K562 (cell line): Measurements from ENCODE around the gene CACTIN. TPM values are rescaled to one million over a fixed set of nuclear protein-coding genes. Genes with fewer than 3 reads are reported as not detected.

ENCODE experiments used
- ATAC-seq: fragments of 200-7000 bp; cut with Tn5 transposase; 3 replicates; pipeline ENCODE4 v1.9.1; 2020; ENCODE audit warnings: moderate library complexity
- BruUV-seq: library from RNA; stranded (reverse); fragments of 400-500 nt; replicated peaks from 2 replicates; lab custom pipeline; 2021; lab: Mats Ljungman, UMichigan
- CTCF ChIA-PET: fragments of 300-600 bp; formaldehyde crosslinking; extraction: SDS; loops from one replicate; lab custom pipeline; 2021; ENCODE audit warnings: low intra/inter-chr PET ratio; lab: Yijun Ruan, JAX
- POLR2A ChIA-PET: fragments of 300-600, 350-650 bp; sonication (Branson Sonifier 250); formaldehyde crosslinking; extraction: SDS; loops from one replicate; lab custom pipeline; 2021; ENCODE audit warnings: antibody characterized with exemption, inconsistent platforms; lab: Yijun Ruan, JAX
- DNase-seq, 4 experiments: peaks; one replicate each; pipeline versions ENCODE4 v3.0.0 to v3.0.0-alpha.2; 2011 to 2018; ENCODE audit warnings: low spot score in 3 of 4, mixed read lengths in 3 of 4; ENCODE audit errors: extremely low read depth in 1 of 4
- FAIRE-seq: peaks from 2 replicates; lab custom pipeline; 2011; peaks lifted over from hg19 to GRCh38; lab: Jason Lieb, UNC
- H2AFZ ChIP-seq: 2 replicates; pipeline ENCODE4 v1.6.0; 2011; ENCODE audit warnings: low read depth, low read length, control low read depth, inconsistent platforms
- H3K27ac ChIP-seq: fragments of 200-600 bp; 3 replicates; pipeline ENCODE4 v1.8.0; 2011; ENCODE audit warnings: low read depth, mild to moderate bottlenecking, control low read depth, inconsistent platforms, low read length, moderate library complexity, mixed read lengths; ENCODE audit errors: extremely low read depth
- H3K27me3 ChIP-seq, 2 experiments: fragments of 300-600 bp in 1 of 2; 2 replicates in 1 of 2; 3 replicates in 1 of 2; pipeline versions ENCODE4 v1.6.0 to v1.8.0; 2011; ENCODE audit warnings: inconsistent platforms in 2 of 2, low read length in 2 of 2, mild to moderate bottlenecking in 1 of 2, mixed read lengths in 1 of 2, moderate library complexity in 1 of 2; ENCODE audit not compliant: control insufficient read depth in 2 of 2, insufficient read depth in 2 of 2
- H3K36me3 ChIP-seq: fragments of 300-600 bp; 3 replicates; pipeline ENCODE4 v1.8.0; 2011; ENCODE audit warnings: mild to moderate bottlenecking, low read length, inconsistent platforms; ENCODE audit not compliant: control insufficient read depth, insufficient read depth
- H3K4me1 ChIP-seq, 2 experiments: fragments of 200-600 bp in 1 of 2; replicated peaks in 1 of 2; 2 replicates in 1 of 2; 3 replicates in 1 of 2; pipeline versions ENCODE4 v1.5.1 to v1.8.0; 2011; ENCODE audit warnings: inconsistent platforms in 2 of 2, low read length in 2 of 2, mild to moderate bottlenecking in 1 of 2, mixed read lengths in 1 of 2, moderate library complexity in 1 of 2; ENCODE audit not compliant: control insufficient read depth in 2 of 2, insufficient read depth in 2 of 2
- H3K4me2 ChIP-seq: 2 replicates; pipeline ENCODE4 v1.6.1; 2011; ENCODE audit warnings: low read length, control low read depth, inconsistent platforms, mixed read lengths; ENCODE audit not compliant: insufficient read depth
- H3K4me3 ChIP-seq: fragments of 200-600 bp; sonication (generic), shearing (Covaris generic); 2 replicates; pipeline ENCODE4 v1.5.1; 2016; ENCODE audit warnings: control low read depth, inconsistent platforms
- H3K79me2 ChIP-seq: fragments of 200-600 bp; 3 replicates; pipeline ENCODE4 v1.8.0; 2011; ENCODE audit warnings: low read length, inconsistent platforms; ENCODE audit not compliant: control insufficient read depth, insufficient read depth
- H3K9ac ChIP-seq, 2 experiments: 2 replicates each; pipeline versions ENCODE4 v1.6.0 to v1.6.1; 2011; ENCODE audit warnings: low read depth in 2 of 2, low read length in 2 of 2, control low read depth in 1 of 2, inconsistent platforms in 1 of 2, mild to moderate bottlenecking in 1 of 2, mixed read lengths in 1 of 2; ENCODE audit not compliant: insufficient read depth in 1 of 2
- H3K9me1 ChIP-seq: one replicate; pipeline ENCODE4 v1.6.0; 2011; ENCODE audit warnings: inconsistent platforms, mild to moderate bottlenecking, low read length, moderate library complexity; ENCODE audit not compliant: control insufficient read depth, insufficient read depth
- H3K9me3 ChIP-seq: replicated peaks from 2 replicates; pipeline ENCODE4 v1.5.1; 2011; ENCODE audit warnings: low read depth, low read length, inconsistent platforms; ENCODE audit not compliant: control insufficient read depth, insufficient read depth
- H4K20me1 ChIP-seq: replicated peaks from 2 replicates; pipeline ENCODE4 v1.6.1; 2011; ENCODE audit warnings: low read length, inconsistent platforms, mixed read lengths; ENCODE audit not compliant: control insufficient read depth, insufficient read depth
- DNMT1 ChIP-seq: fragments of 450-650 bp; IDR thresholded peaks from 2 replicates; pipeline ENCODE4 v1.6.1; 2016; ENCODE audit warnings: antibody characterized with exemption, mild to moderate bottlenecking
- ELF4 ChIP-seq: fragments of 450-650 bp; formaldehyde crosslinking; IDR thresholded peaks from 2 replicates; pipeline ENCODE4 v1.4.0; 2022; ENCODE audit warnings: missing genetic modification characterization
- FOXP1 ChIP-seq: sonication (generic); formaldehyde crosslinking; IDR thresholded peaks from 2 replicates; pipeline ENCODE4 v1.8.0; 2022; ENCODE audit warnings: mild to moderate bottlenecking, missing genetic modification reagents
- FUS ChIP-seq: fragments of 200-400 bp; formaldehyde crosslinking; optimal IDR thresholded peaks from 2 replicates; pipeline ENCODE3; 2017; ENCODE audit warnings: low read depth, low read length
- GABPB1 ChIP-seq: sonication (generic); formaldehyde crosslinking; IDR thresholded peaks from 2 replicates; pipeline ENCODE4 v1.8.0; 2022; ENCODE audit warnings: mild to moderate bottlenecking, missing genetic modification reagents
- HDAC2 ChIP-seq: fragments of 450-650 bp; IDR thresholded peaks from 2 replicates; pipeline ENCODE4 v1.6.1; 2016; ENCODE audit warnings: mild to moderate bottlenecking
- LEF1 ChIP-seq: fragments of 450-650 bp; IDR thresholded peaks from 2 replicates; pipeline ENCODE4 v1.6.1; 2016; ENCODE audit warnings: mild to moderate bottlenecking
- MTA1 ChIP-seq: fragments of 450-650 bp; IDR thresholded peaks from 2 replicates; pipeline ENCODE4 v1.6.1; 2017; ENCODE audit warnings: borderline replicate concordance
- POLR2B ChIP-seq: fragments of 450-650 bp; IDR thresholded peaks from 2 replicates; pipeline ENCODE4 v1.6.1; 2018; ENCODE audit warnings: low read depth; ENCODE audit not compliant: partially characterized antibody
- TARDBP ChIP-seq: fragments of 450-650 bp; IDR thresholded peaks from 2 replicates; pipeline ENCODE4 v1.6.1; 2016
- TBP ChIP-seq: optimal IDR thresholded peaks from 2 replicates; pipeline ENCODE3; 2011; ENCODE audit warnings: low read depth, low read length, improper control_type of control experiment
- TRIM25 ChIP-seq: fragments of 450-650 bp; IDR thresholded peaks from 2 replicates; pipeline ENCODE4 v1.7.0; 2016; ENCODE audit warnings: borderline replicate concordance
- USF2 ChIP-seq: sonication (generic); formaldehyde crosslinking; IDR thresholded peaks from 2 replicates; pipeline ENCODE4 v1.5.0; 2020; ENCODE audit warnings: missing genetic modification reagents
- WGBS: fragments of 100-300 bp; shearing (Covaris generic); methylation state at CpG from one replicate; pipeline ENCODE4 v1.1.6; 2016; ENCODE audit warnings: low coverage, mixed read lengths; ENCODE audit not compliant: insufficient coverage; ENCODE audit errors: missing lambda C conversion rate; 5-methylcytosine and 5-hydroxymethylcytosine counted together
- in situ Hi-C: fragments of 300-500 bp; cut with MboI; formaldehyde crosslinking; loops from 4 replicates; pipeline ENCODE4 v1.15.0; 2018; ENCODE audit warnings: inconsistent platforms, mixed read lengths
- intact Hi-C: fragments of 100-400 bp; cut with micrococcal nuclease; formaldehyde crosslinking; loops from 2 replicates; pipeline ENCODE4 v1.14.2; 2022
- polyA plus RNA-seq, 8 experiments: library from polyadenylated mRNA; depleted of rRNA in 4 of 8; stranded (reverse) in 5 of 8; unstranded in 3 of 8; fragments of >200 nt; fragmentation: Nextera tagmentation in 2 of 8; fragmentation: Illumina TruSeq in 1 of 8; extraction: Ambion mirVana in 2 of 8; extraction: Trizol in 1 of 8; gene quantifications; 2 replicates each; pipeline versions ENCODE4 v1.2.1 to v1.2.3, GENCODE V29; 2011 to 2014; ENCODE audit warnings: inconsistent platforms in 1 of 8, missing spikeins in 1 of 8
- total RNA-seq, 7 experiments: library from RNA; depleted of rRNA in 6 of 7; stranded (reverse); fragments of >200 nt in 6 of 7; fragmentation: Illumina TruSeq in 2 of 7; extraction: Trizol in 2 of 7; gene quantifications; 2 replicates each; pipeline versions ENCODE4 v1.2.1 to v1.2.3, GENCODE V29; 2011 to 2021; ENCODE audit warnings: low replicate concordance in 1 of 7
- TF ChIP-seq, protein P1 (sequence below): sonication (generic); formaldehyde crosslinking; IDR thresholded peaks from 2 replicates; pipeline ENCODE4 v1.8.1; 2023; ENCODE audit warnings: mild to moderate bottlenecking, missing genetic modification reagents
- TF ChIP-seq, protein P2 (sequence below), 3 experiments: IDR thresholded peaks in 2 of 3; conservative IDR thresholded peaks in 1 of 3; 2 replicates each; pipeline ENCODE4 v1.5.1; 2011 to 2012; ENCODE audit warnings: low read length in 3 of 3, mild to moderate bottlenecking in 3 of 3, control low read depth in 2 of 3, improper control_type of control experiment in 1 of 3, inconsistent platforms in 1 of 3, low read depth in 1 of 3, mixed read lengths in 1 of 3, moderate library complexity in 1 of 3; ENCODE audit not compliant: insufficient read depth in 2 of 3

The CACTIN gene
- total and polyA plus RNA-seq, 9 of the 15 experiments (the other 6 are each of a cell fraction or from before 2014, with no cell fraction given) = 0.15 to 49.2 (median 15.0) TPM

GRCh38 chr19:3671680-3672574 is 45.3 kb upstream of the CACTIN start:
- ChIA-PET CTCF (interaction anchor here (1.6 kb wide), 1 partner anchor 34 kb away, joined by 4 read pairs; no protein-coding TSS in a partner anchor), POLR2A (interaction anchor here (0.5 to 4.1 kb wide), 17 partner anchors 11 to 730 kb away, joined by 3 to 16 read pairs (median 4); partner anchors contain the start of genes MRPL54 and TJP3)
- TF ChIP-seq TARDBP (no peak), POLR2B (no peak), TBP (peak; percentile 12), USF2 (CRISPR knock-in tag) (no peak), FUS (no peak), ELF4 (CRISPR knock-in tag) (no peak), TRIM25 (no peak), MTA1 (no peak), DNMT1 (no peak), LEF1 (no peak), GABPB1 (CRISPR knock-in tag) (no peak), FOXP1 (CRISPR knock-in tag) (no peak), HDAC2 (no peak)
- TF ChIP-seq, protein P1, sequence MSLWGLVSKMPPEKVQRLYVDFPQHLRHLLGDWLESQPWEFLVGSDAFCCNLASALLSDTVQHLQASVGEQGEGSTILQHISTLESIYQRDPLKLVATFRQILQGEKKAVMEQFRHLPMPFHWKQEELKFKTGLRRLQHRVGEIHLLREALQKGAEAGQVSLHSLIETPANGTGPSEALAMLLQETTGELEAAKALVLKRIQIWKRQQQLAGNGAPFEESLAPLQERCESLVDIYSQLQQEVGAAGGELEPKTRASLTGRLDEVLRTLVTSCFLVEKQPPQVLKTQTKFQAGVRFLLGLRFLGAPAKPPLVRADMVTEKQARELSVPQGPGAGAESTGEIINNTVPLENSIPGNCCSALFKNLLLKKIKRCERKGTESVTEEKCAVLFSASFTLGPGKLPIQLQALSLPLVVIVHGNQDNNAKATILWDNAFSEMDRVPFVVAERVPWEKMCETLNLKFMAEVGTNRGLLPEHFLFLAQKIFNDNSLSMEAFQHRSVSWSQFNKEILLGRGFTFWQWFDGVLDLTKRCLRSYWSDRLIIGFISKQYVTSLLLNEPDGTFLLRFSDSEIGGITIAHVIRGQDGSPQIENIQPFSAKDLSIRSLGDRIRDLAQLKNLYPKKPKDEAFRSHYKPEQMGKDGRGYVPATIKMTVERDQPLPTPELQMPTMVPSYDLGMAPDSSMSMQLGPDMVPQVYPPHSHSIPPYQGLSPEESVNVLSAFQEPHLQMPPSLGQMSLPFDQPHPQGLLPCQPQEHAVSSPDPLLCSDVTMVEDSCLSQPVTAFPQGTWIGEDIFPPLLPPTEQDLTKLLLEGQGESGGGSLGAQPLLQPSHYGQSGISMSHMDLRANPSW (CRISPR knock-in tag) = no peak
- TF ChIP-seq, protein P2, sequence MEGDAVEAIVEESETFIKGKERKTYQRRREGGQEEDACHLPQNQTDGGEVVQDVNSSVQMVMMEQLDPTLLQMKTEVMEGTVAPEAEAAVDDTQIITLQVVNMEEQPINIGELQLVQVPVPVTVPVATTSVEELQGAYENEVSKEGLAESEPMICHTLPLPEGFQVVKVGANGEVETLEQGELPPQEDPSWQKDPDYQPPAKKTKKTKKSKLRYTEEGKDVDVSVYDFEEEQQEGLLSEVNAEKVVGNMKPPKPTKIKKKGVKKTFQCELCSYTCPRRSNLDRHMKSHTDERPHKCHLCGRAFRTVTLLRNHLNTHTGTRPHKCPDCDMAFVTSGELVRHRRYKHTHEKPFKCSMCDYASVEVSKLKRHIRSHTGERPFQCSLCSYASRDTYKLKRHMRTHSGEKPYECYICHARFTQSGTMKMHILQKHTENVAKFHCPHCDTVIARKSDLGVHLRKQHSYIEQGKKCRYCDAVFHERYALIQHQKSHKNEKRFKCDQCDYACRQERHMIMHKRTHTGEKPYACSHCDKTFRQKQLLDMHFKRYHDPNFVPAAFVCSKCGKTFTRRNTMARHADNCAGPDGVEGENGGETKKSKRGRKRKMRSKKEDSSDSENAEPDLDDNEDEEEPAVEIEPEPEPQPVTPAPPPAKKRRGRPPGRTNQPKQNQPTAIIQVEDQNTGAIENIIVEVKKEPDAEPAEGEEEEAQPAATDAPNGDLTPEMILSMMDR (IDR thresholded peaks at IDR 0.05 in 2 of 3, conservative IDR thresholded peaks at IDR 0.05 in 1 of 3; ENCODE audit: insufficient read depth in 2 of 3, low read depth in 1 of 3, low read length in 3 of 3) = peak; percentile 22 to 53 (median 40); a peak in 3 of 6 replicates

More at GRCh38 chr19:3671680-3672574, 45.3 kb upstream of the CACTIN start:
- Histone ChIP-seq H3K27ac (peak overlapping the region; percentile 96), H4K20me1 (no peaks in the 10 kb centered on the region), H3K9me3 (no peaks in the 10 kb centered on the region), H3K9ac (peak overlapping the region; percentile 85 to 90), H3K36me3 (peaks cover 9% of the 10 kb centered on the region; the same call in 1 of the 3 replicates), H3K4me1 (peaks cover 34 to 79% of the 10 kb centered on the region in 2 experiments), H2AFZ (peak overlapping the region; percentile 56), H3K79me2 (peaks cover 52% of the 10 kb centered on the region), H3K4me2 (peak overlapping the region; percentile 82), H3K4me3 (peak overlapping the region; percentile 13; the same call in 1 of the 2 replicates), H3K27me3 (no peaks in the 10 kb centered on the region), H3K9me1 (no peaks in the 10 kb centered on the region)
- FAIRE-seq (peak; percentile 61), DNase-seq (peak; percentile 64 to 70 (median 68)), ATAC-seq (peak; percentile 40)
- BruUV-seq = no TSS peak
- in situ Hi-C loops (no loop called here), intact Hi-C loops (no loop called here)
- 28% methylated on average over 37 of the region's 40 CpGs for WGBS
